MM.1S (cell line): ENCODE data around the gene KCNH2.

Source experiments
- EZH2phosphoT487 ChIP-seq: fragments of 300-600 bp; sonication (generic); IDR thresholded peaks from 2 replicates; pipeline ENCODE4 v1.6.1; 2018; ENCODE audit warnings: antibody characterized with exemption, low read length
- TF ChIP-seq, protein P1 (sequence below): fragments of 300-600 bp; sonication (generic); IDR thresholded peaks from 2 replicates; pipeline ENCODE4 v1.5.1; 2016; ENCODE audit warnings: antibody characterized with exemption, low read length, mixed read lengths

GRCh38 chr7:151005566-151005965 lies 27.4 kb upstream of the KCNH2 start:
- TF ChIP-seq, protein P1, sequence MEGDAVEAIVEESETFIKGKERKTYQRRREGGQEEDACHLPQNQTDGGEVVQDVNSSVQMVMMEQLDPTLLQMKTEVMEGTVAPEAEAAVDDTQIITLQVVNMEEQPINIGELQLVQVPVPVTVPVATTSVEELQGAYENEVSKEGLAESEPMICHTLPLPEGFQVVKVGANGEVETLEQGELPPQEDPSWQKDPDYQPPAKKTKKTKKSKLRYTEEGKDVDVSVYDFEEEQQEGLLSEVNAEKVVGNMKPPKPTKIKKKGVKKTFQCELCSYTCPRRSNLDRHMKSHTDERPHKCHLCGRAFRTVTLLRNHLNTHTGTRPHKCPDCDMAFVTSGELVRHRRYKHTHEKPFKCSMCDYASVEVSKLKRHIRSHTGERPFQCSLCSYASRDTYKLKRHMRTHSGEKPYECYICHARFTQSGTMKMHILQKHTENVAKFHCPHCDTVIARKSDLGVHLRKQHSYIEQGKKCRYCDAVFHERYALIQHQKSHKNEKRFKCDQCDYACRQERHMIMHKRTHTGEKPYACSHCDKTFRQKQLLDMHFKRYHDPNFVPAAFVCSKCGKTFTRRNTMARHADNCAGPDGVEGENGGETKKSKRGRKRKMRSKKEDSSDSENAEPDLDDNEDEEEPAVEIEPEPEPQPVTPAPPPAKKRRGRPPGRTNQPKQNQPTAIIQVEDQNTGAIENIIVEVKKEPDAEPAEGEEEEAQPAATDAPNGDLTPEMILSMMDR, result no peak
- TF ChIP-seq EZH2phosphoT487, result no peak
